Inflammatory macrophage (primary cell): ENCODE results near the gene COX15.
"Not testable (repeated sequence)": the region's sequence is repeated elsewhere in the genome, so short reads cannot be mapped to it uniquely, and the experiment has no call there.

Experiments used
- DNase-seq, 2 donors: peaks; one replicate each; pipeline ENCODE4 v3.0.0-alpha.2; 2020 to 2022
- total RNA-seq, 18 experiments: gene quantifications; one replicate each; lab custom pipeline; 2026; ENCODE audit warnings: mixed read lengths in 6 of 18, inconsistent platforms in 2 of 18; lab: John Stamatoyannopoulos, UW

The COX15 gene
- 12.3 to 57.6 (median 41.4) reads per million in 18 experiments for total RNA-seq

DNA sequence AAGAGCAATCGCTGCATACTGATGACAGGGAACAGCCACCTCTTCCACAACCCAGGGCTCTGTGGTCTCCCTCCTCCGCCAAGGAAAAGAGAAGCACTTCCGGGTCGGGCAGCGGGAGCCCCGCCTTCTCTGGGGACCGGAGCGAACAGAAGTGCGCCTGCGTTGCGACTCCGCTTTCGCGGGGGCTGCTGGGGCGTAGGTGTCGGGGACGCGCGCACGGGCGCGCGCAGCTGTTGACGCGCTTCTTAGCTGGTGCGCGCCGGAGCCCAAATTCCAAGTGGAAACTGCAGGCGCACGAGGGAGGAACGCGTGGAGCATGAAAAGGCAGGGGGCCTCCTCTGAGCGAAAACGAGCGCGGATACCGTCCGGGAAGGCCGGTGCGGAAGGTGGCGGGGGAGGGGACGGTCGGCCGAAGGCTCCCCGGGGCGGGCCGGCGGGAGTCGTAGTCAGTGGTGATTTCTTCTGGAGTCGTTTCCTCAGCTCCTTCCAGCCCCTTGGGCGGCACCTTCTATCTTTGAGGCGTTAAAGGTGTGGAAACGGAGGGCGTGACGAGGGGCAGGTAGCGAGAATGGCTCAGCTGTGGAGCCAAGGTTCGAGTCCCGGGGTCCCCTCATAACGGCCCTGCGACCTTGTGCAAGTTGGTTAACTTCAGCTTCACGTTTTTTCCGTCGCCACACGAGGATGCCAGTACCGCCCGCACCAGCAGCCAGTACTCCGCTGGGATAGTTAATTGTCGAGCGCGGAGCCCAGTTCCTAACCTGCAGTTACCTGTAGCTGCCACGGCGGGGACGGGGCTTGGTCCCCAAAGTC is at the start of gene COX15, which contains the start of gene CUTC:
Gene COX15, minus strand, starts transcription at position 95 of the 810 bp plus-strand sequence. Its CDS starts 78 bp downstream, at position 17.
Gene CUTC, plus strand, starts transcription at position 202 of the 810 bp plus-strand sequence. Its CDS starts 115 bp downstream, at position 317.
- DNase-seq = peak; percentile 97 to 98

DNA sequence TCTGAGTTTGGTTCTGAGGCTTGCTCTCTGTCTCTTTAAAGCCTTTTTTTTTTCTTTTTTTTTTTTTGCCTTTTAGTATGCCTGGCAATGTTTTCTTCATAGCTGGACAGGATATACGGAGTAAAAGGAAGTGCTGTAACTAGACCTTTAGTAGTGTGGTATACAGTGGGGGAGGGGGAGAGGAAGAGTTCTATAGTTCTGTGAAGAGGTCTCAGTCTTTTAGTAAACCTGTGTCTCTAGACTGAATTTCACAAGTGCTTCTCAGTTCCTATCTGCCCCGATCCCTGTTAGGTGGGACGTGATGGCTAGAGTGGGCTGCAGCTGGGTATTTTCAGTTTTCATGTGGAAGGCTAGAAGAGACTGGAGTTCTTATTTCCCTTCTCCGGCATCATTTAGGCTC is 47.4 kb upstream of the COX15 start:
- peak; percentile 13 to 66 for DNase-seq

DNA sequence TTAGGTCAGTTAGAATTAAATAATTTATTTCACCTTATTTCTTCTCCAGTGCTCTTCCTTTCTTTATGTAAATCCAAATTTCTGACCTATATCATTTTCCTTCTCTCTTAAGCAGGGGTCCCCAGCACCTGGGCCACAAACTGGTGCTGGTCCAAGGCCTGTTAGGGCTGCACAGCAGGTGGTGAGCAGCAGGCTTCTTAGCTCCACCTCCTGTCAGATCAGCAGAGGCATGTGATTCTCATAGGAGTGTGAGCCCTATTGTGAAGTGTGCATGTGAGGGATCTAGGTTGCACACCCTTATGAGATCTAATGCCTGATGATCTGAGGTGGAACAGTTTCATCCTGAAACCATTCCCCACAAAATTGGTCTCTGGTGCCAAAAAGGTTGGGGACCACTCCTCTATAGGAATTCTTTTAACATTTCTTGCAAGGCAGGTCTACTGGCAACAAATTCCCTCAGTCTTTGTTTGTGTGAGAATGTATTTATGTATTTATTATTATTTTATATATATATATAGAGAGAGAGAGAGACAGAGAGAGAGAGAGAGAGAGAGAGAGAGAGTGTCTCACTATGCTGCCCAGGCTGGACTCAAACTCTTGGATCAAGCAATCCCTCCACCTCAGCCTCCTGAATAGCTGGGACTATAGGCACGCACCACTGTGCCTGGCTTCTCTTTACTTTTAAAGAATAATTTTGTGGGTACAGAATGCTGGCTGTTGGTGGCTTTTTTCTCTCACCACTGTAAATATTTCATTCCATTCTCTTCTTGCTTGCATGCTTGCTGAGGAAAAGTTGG is 46.2 kb upstream of the COX15 start:
- peak in 1 of 2 donors; percentile 34 for DNase-seq

DNA sequence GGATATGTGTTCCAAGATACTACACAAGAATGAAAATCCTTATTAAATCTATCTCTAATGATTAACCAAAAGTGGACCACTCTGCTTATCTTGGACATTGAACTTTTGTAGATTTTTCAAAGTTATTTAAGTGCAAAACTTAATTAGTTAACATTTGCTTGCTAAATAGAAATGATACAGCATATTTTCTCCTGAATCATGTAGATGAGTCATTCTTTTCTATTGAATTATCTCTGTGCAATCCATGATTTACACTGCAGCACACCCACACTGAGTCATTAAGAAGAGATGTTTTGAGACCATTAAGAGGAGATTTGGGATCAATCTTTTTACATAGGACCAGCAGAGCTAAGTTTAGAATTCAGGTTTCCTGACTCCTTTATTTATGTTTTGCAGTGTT is 43.9 kb upstream of the COX15 start:
- peak; percentile 34 to 75 for DNase-seq

DNA sequence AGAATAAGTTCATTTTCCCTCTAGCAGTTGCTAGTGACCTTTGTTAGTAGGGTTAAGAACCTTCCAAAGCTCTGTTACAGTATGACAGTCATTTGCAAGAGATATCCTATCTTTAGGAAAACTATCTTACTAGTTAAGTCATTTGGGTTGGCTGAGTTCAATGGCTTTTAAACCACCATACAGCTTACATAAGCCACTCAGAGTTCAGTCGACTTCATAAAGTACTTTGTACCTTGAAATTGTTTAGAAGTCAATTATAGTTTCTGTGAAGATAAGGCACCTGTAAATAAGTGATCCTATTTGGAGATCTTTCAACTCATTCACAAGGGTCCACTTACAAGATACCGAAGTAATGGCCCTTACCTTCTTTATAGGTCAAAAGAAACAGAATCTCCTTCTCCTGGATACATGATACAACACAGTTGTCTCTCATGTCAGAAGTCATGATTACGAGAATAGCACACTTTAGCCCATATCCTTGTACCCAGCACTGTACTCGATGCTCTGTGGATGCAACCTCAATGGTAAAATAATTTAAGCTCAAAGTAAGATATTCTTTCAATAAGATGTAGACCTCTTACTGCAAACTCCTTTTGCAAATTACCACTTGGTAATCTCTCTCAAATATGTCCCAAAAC is 38.6 kb upstream of the COX15 start:
- DNase-seq = no peak

DNA sequence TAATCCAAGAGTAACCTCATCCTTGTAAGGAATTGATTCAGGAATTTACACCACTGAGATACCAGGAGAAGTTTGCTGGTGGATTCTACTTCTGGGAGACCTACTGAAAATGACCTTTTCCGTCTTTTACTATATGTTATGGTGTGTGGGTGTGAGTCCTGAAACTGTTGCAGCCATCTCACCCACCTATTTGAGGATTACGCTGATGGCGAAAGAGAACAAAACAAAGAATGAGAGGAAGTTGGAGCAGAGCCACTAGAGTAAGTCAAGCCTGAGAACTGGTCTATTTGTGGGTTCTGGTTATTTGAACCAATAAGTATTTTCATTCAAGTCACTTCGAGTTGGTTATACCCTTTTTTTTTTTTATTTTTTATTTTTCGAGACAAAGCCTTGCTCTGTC is 37.8 kb upstream of the COX15 start:
- DNase-seq = peak; percentile 54 to 69

DNA sequence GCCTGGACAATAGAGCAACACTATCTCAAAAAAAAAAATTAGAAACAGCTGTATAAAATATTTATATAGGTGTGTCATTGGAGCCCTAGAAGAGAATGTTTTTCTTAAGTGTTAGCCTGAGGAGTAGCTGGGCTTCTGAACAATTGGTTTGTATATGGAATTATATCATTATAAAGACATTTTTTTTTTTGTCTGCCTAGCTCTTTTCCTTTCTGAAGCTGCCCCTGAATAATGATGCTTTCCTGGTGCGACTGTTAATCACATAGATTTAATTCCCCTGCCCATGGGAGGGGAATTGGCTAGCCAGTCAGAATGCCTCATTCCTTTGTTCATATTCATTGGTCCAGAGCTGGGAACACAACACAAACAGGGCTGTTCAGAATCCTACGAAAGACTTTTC is 36.6 kb upstream of the COX15 start:
- DNase-seq = no peak

DNA sequence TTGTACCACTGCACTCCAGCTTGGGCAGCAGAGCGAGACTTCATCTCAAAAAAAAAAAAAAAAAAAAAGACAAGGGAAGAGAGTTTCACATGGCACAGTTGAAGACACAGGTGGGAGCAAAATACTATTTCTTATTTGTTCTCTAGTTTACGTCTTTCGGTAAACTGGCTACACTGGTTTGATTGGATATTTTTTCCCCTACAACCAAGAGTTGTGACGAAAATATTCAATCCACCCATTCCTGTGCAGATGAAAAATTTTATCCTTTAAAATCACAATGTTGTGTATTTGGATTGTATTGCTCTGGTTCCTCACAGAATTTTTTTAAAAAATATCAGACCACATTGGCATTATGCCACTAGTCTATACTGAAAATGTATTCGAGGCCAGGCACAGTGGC is 36.0 kb upstream of the COX15 start:
- DNase-seq = no peak

DNA sequence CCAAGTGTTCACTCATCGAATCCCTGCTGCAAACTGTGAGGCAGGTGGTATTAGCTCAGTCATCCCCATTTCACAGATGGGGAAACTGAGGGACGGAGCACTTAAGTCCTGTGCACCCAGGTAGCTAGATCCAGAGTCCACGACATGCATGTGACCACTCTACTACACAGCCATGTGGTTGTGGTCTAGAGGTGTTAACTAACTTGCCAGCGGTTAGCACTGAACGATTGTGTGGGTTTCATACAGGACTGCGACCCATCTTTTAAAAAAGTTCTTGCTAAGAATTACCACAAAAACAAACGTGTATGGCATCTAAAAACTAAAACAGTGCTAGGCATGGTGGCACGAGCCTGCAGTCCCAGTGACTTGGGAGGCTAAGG is 34.4 kb upstream of the COX15 start:
- DNase-seq = no peak

DNA sequence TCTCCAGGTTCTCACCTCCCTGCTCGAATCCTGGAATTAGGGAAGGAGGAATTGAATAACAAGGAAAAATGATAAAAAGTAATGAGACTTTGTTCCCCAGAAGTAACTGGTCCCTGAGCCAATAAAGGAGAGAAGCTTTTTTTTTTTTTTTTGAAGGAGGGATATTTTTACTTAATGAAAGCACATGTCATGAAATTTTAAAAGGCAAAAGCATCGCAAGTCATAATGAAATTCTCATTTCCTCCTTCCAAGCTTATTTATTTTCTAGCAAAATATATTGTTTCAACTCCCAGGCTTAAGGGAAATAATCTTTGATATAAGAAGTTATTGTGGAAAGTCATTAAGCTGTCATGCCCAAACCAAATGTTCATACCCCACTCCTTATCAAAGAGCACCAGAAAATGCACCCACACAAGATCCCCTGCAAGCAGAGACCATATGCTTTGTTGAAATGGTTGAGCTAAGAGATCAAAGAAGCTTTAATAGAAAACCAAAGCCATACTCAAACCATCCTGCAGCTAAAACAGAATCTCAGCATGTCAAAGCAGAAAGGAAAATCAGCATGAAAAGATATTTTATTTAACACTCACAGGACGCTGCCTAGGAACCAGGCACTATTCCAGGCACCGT is 33.9 kb upstream of the COX15 start:
- DNase-seq = no peak

DNA sequence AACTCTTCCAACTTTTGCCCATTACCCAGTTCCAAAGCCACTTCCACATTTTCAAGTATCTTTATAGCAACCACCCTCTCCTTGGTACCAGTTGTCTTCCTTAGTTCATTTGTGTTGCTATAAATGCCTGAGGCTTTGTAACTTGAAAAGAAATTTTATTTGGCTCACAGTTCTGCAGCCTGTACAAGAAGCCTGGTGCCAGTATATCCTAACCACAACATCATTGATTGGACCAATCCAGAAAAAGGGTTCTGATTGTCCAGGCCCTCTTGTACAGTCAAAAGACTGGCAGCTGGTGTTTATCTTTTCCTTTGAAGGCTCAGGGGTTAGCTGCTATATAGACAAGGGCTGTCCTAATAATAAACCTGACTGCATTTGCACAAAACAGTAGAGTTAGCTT is 29.4 kb upstream of the COX15 start:
- no peak for DNase-seq

DNA sequence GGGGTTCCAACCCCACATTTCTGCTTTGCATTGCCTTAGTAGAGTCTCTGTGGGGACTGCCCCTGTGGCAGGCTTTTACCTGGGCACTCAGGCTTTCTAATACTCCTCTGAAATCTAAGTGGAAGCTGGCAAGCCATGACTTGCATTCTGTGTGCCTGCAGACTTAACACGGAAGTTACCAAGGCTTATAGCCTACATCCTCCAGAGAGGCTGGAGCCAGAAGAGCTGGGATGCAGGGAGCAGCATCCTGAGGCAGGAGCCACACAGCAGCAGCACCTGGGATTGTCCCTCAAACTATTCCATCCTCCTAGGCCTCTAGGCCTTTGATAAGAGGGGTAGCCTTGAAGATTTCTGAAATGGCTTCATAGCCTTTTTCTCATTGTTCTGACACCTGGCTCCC is 28.4 kb upstream of the COX15 start:
- no peak for DNase-seq

DNA sequence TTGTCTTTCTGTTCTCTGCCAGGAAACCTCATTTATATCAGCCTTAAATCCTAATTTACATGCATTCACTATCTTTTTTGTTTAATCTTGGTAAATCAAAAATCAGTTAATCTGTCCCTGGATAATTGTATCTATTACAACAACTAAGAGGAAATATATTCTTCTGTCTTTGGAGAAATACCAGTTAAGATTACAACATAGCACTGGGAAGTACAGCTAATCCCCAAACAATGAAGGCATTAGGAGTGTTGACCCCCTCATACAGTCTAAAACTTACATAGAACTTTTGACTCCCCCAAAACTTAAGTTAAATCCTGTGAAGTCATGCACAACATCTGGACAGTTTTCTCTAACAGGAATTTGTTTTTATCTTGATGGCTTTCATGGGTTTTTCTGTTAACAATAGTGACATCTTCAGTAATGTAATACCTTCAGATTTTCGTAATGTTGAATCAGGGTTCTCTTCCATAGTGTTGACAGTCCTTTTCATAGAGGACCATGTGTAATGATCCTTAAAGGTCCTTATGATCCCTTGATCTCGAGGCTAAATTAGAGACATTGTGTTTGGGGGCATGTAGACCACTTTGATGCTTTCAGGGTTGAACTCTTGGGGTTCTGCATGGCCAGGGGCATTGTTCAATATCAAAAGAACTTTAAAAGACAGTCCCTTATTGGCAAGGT is 26.4 kb upstream of the COX15 start:
- DNase-seq = no peak

DNA sequence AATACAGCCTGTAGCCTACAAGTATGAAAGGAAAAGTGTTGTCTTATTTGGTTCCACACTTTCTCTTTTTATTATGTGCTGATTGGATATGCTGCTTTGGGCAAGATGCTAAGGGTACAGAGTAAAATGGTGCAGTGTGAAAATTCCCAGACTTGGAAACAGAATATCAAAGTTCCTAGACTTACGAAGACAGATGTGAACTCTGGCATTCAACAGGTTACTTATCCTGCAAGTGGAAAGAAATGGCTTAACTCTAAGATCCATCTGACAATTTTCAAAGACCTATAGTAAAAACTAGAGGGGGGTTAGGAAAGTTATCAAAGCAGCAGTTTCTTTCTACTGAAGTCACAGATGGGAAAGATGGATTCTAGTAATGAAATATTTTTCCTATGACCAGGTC is 24.2 kb upstream of the COX15 start:
- no peak for DNase-seq

DNA sequence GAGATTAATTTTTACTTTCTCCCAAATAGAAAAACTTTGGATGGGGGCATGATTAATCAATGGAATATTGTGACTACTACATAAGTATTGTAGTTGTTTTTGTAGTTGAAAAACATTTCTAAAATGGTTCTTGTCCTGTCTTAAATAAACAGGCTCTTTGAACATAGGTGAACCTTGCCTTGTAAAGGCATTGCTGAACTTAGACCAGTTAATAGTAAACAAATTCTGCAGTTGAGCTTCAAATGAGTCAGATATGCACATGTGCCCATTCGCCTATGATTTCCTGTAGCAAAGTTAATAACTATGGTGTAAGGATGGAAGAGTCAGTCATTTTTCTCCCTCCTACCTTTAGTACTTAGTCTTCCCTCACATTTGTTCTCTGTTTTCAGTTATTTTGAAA is 22.7 kb upstream of the COX15 start:
- DNase-seq = no peak

DNA sequence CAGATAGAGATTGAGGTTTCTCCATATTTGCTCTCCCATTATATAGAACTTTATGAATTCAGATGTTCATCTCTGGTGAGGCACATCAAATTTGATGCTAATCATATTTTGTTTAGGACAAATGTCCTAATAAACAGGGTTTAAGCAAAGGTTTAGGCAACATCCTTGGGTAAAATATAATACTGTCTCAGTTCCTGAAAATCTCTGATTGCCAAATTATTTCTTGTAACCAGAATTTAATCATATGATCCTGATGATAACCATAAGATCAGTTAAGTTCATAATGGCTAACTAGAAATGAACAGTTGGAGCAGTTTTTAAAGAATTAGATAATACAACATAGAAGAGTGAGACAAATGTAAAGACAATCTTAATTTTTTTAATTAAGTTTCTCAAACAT is 18.7 kb upstream of the COX15 start:
- peak; percentile 9 to 82 for DNase-seq

DNA sequence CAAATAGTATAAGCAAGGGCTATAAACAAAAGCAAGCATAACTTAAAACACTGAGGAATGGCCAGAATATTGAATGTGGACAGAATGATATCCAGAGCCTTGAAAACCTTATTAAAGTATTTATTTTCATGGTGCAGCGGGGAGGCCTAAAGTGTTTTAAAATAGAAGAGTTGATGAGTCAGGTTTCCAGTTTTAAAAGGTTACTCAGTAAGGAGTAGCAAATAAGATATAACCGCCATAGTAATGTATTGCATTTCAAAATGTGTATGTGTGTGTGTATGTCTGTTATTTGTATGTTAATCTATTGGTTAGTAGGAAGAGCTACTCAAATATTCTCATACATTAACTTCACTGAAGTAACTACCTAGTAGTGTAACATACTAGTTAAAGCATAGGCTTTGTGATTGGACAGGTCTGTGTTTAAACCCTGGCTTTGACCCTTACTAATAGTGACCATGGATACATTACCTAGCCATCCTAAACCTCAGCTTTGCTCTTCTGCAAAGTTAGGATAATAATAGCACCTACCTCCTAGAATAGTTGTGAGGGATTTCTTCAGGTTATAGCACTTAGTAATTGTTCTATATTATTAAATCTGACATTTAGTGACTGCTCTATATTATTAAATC is 17.0 kb upstream of the COX15 start:
- no peak for DNase-seq

DNA sequence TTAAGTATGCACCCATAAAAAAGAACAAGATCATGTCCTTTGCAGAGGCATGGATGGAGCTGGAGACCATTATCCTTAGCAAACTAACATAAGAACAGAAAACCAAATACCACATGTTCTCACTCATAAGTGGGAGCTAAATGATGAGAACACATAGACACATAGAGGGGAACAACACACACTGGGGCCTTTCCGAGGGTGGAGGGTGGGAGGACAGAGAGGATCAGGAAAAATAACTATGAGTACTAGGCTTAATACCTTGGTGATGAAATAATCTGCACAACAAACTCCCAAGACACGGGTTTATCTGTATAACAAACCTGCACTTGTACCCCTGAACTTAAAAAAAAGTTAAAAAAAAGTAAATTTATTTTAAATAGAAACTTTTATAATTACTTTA is 14.2 kb upstream of the COX15 start:
- not testable (repeated sequence) for DNase-seq

DNA sequence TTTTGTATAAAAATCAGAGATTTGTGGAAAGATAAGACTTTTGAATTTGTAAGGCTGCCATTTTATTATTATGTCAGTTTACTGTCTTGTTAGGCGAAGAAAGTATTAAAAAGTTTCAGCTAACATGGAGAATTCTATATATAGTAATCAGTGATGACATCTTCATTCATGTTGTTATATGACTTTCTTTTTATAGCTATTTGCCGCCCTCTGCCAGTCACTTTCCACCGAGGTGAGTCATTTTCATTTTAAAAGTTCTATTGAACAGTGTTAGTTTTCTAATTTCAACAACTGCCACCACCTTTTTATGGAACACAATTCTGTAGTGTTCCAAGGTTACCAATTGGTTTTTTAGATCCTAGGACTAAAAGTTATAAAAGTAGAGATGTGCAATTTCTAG is 11.9 kb upstream of the COX15 start:
- DNase-seq = no peak

DNA sequence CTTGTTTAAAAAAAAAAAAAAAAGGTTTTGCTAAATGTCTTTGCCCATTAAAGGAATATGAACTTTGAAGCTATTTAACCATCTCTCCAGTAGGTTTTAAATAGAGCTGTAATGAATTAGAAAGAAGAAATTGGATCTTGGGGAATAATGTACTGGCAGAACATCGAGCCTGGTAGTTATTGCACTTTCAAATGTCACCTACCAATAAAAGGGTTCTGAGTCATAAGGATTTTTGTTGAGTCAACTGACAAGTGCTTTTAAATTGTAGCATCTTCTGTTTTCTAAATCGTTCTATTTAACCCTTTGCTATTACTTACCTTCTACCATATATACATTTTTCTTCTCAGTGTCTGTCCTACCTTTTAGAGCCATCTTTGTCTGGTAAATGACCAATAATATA is 10.8 kb upstream of the COX15 start:
- DNase-seq = no peak

DNA sequence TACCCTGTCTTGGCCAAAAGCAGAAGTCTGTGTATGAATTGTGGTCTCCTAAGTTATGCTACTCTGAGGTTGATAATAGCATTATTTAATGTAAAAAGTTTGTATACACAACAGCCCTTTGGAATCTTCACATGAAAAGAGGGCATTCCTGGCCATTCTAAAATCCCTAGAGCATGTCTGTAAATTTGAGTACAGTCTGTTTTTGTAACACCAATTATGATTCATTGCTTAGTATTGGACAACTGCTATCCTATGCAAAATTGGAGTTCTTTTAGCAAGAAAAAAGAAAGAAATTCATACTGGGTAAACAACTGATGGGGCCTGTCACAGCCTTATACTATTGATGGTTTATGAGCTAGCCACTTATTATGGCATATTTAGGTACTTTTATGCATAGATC is 10.3 kb upstream of the COX15 start:
- DNase-seq = no peak
